Measurements from ENCODE around the gene KCNJ9.

- no peak for TF ChIP-seq POLR2A (IDR thresholded peaks at IDR 0.05; ENCODE audit: low read depth, low read length)
- no peak for TF ChIP-seq POLR2AphosphoS5 (IDR thresholded peaks at IDR 0.05; ENCODE audit: low read depth, low read length)
Measured at GRCh38 chr1:160116283-160117147, 35.2 kb downstream of the KCNJ9 start.
